GM18951 (cell line): ENCODE results near the gene MED17.

Experiments used
- POLR2A ChIP-seq: IDR thresholded peaks from 4 replicates; pipeline ENCODE4 v1.6.1; 2011; ENCODE audit warnings: mild to moderate bottlenecking; ENCODE audit not compliant: insufficient read length, insufficient read depth; ENCODE audit errors: extremely low read depth
- in situ Hi-C: fragments of 300-500 bp; cut with MboI; formaldehyde crosslinking; loops from one replicate; pipeline ENCODE4 v1.12.0; 2022; ENCODE audit warnings: low sequenced_read_pairs, mixed read lengths, inconsistent platforms; ENCODE audit not compliant: unreplicated experiment

MED17 gene

DNA sequence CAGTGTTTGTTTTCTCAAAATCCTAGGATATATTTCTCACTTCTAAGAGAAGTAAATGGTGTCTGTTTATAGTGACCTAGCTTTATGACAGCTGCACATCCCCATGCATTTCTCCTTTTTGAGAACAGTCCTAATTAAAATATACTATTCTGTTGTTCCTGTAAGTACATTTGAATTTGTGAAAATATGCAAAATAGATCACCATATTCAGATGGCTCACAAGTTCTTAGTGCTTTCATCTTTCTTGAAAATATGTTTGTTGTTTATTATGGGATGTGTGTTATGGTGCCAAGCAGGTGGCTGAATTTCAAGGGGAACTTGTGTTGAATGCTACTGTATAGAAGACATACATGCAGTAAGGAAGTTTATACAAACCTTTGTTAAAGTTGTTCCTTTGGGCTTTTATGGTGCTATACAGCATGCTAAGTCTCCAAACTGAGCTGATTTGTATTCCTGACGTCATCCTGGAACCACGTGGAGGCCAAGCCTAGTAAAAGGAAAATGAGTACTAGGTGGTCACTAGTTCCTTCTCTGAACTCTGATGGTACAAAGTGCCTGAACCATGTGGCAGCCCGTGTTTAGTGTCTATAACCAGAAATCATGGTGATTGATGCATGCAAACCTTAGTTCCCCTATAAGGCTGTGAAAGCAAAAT lies 74.2 kb downstream of the MED17 start:
- in situ Hi-C loops, result no loop called here
- no peak for TF ChIP-seq POLR2A

DNA sequence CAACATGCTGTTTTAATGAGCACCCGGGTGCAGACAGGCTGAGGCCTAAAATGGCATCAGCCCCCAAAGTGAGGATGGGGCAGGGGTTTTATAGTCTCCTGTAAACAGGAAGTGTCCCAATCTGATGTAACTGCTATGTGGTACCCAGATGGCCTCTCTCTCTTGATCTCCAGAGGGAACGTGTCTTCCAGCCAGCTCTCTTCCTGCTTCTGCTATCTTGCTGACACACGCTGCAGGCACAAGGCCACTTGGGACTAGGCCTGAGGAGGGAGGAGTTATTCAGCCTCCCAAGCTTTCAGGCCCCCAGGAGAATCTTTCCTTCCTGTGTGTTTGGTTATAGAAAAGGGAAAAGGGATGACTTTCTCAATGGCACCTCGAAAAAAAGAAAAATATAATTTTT lies 77.7 kb downstream of the MED17 start:
- in situ Hi-C loops, result no loop called here
- no peak for TF ChIP-seq POLR2A
